Loucy (cell line): ENCODE data around the gene KDM7A.

Experiments used
- H2AFZ ChIP-seq: fragments of 200-600 bp; sonication (generic); 2 replicates; pipeline ENCODE4 v1.6.0; 2016; ENCODE audit warnings: antibody characterized with exemption, mild to moderate bottlenecking, low read length, moderate library complexity
- H3F3A ChIP-seq: fragments of 200-600 bp; 2 replicates; pipeline ENCODE4 v1.6.0; 2016; ENCODE audit warnings: antibody characterized with exemption, low read depth, mild to moderate bottlenecking
- H3K27me3 ChIP-seq: fragments of 200-600 bp; sonication (generic); 2 replicates; pipeline ENCODE4 v1.6.1; 2014; ENCODE audit warnings: low read length, mild to moderate bottlenecking; ENCODE audit not compliant: insufficient read depth, poor library complexity, severe bottlenecking
- H3K36me3 ChIP-seq: fragments of 200-600 bp; sonication (generic); 2 replicates; pipeline ENCODE4 v1.6.1; 2016; ENCODE audit warnings: low read length; ENCODE audit not compliant: insufficient read depth
- H3K4me1 ChIP-seq: fragments of 200-600 bp; sonication (generic); 2 replicates; pipeline ENCODE4 v1.5.1; 2014; ENCODE audit warnings: low read length, mild to moderate bottlenecking; ENCODE audit not compliant: insufficient read depth, poor library complexity, severe bottlenecking
- H3K4me2 ChIP-seq: fragments of 200-600 bp; sonication (generic); 2 replicates; pipeline ENCODE4 v1.6.0; 2014; ENCODE audit warnings: antibody characterized with exemption, low read length, low read depth, mild to moderate bottlenecking; ENCODE audit not compliant: poor library complexity, severe bottlenecking
- H3K4me3 ChIP-seq: fragments of 200-600 bp; sonication (generic); 2 replicates; pipeline ENCODE4 v1.5.1; 2014; ENCODE audit warnings: low read length, mild to moderate bottlenecking, mixed read lengths; ENCODE audit not compliant: poor library complexity, severe bottlenecking
- H3K79me2 ChIP-seq: fragments of 200-600 bp; sonication (generic); 2 replicates; pipeline ENCODE4 v1.6.1; 2014; ENCODE audit warnings: low read length; ENCODE audit not compliant: insufficient read depth
- H3K9ac ChIP-seq: fragments of 200-600 bp; sonication (generic); 2 replicates; pipeline ENCODE4 v1.6.0; 2014; ENCODE audit warnings: mild to moderate bottlenecking, low read depth, low read length, moderate library complexity; ENCODE audit not compliant: poor library complexity, severe bottlenecking
- H3K9me2 ChIP-seq: fragments of 200-600 bp; sonication (generic); replicated peaks from 2 replicates; pipeline ENCODE4 v1.6.1; 2016; ENCODE audit warnings: low read depth, low read length, mixed read lengths
- H3K9me3 ChIP-seq: fragments of 200-600 bp; sonication (generic); 2 replicates; pipeline ENCODE4 v1.6.1; 2014; ENCODE audit warnings: mild to moderate bottlenecking, antibody characterized with exemption, low read length, low read depth; ENCODE audit not compliant: insufficient read depth
- H4K20me1 ChIP-seq: fragments of 200-600 bp; sonication (generic); 2 replicates; pipeline ENCODE4 v1.6.0; 2014; ENCODE audit warnings: antibody characterized with exemption, low read length, mild to moderate bottlenecking; ENCODE audit not compliant: insufficient read depth, poor library complexity, severe bottlenecking
- CTCF ChIP-seq: fragments of 200-600 bp; sonication (generic); conservative IDR thresholded peaks from 2 replicates; pipeline ENCODE4 v1.5.1; 2014; ENCODE audit warnings: mild to moderate bottlenecking, antibody characterized with exemption, low read length
- EZH2phosphoT487 ChIP-seq: fragments of 200-600 bp; IDR thresholded peaks from 2 replicates; pipeline ENCODE4 v1.6.1; 2018; ENCODE audit warnings: antibody characterized with exemption, mild to moderate bottlenecking, moderate library complexity, borderline replicate concordance

Gene KDM7A

GRCh38 chr7:140175221-140176121 is 1.3 kb downstream of the KDM7A start:
- peak overlapping the region; percentile 77 for H3K4me3 ChIP-seq
- peaks cover 9% of the 10 kb centered on the region; the same call in 1 of the 2 replicates for H3K79me2 ChIP-seq
- H4K20me1 ChIP-seq, result no peaks in the 10 kb centered on the region
- no peaks in the 10 kb centered on the region for H3K9me3 ChIP-seq
- H3F3A ChIP-seq, result no peaks in the 10 kb centered on the region
- TF ChIP-seq CTCF, result peak; percentile 86
- TF ChIP-seq EZH2phosphoT487, result no peak
- no peaks in the 10 kb centered on the region for H3K9me2 ChIP-seq
- H3K4me1 ChIP-seq, result peaks cover 9% of the 10 kb centered on the region
- peak overlapping the region; percentile 73 for H3K4me2 ChIP-seq
- peak overlapping the region; percentile 64 for H3K9ac ChIP-seq
- H3K27me3 ChIP-seq, result no peaks in the 10 kb centered on the region
- H3K36me3 ChIP-seq, result no peaks in the 10 kb centered on the region
- peak overlapping the region; percentile 81 for H2AFZ ChIP-seq

- TF ChIP-seq CTCF (no peak), EZH2phosphoT487 (no peak)
- H2AFZ ChIP-seq, result no peak overlapping the region
- H3F3A ChIP-seq, result no peaks in the 10 kb centered on the region
- H4K20me1 ChIP-seq, result no peaks in the 10 kb centered on the region
- H3K4me1 ChIP-seq, result peaks cover 9% of the 10 kb centered on the region
- no peaks in the 10 kb centered on the region for H3K9me3 ChIP-seq
- H3K79me2 ChIP-seq, result peaks cover 15% of the 10 kb centered on the region
- peak overlapping the region; percentile 73 for H3K4me2 ChIP-seq
- H3K27me3 ChIP-seq, result no peaks in the 10 kb centered on the region
- no peaks in the 10 kb centered on the region for H3K36me3 ChIP-seq
- H3K9ac ChIP-seq, result no peak overlapping the region
- H3K4me3 ChIP-seq, result no peak overlapping the region
- no peaks in the 10 kb centered on the region for H3K9me2 ChIP-seq
These were observed 2.6 kb downstream of the KDM7A start for GRCh38 chr7:140174217-140174616.

GRCh38 chr7:140170375-140170774 is 6.4 kb downstream of the KDM7A start:
- Histone ChIP-seq H3K27me3 (no peaks in the 10 kb centered on the region), H3K4me2 (no peak overlapping the region), H3K4me3 (no peak overlapping the region), H3K36me3 (no peaks in the 10 kb centered on the region), H3K9me3 (no peaks in the 10 kb centered on the region), H2AFZ (no peak overlapping the region), H3K79me2 (peaks cover 26% of the 10 kb centered on the region), H3K9ac (no peak overlapping the region), H3K9me2 (no peaks in the 10 kb centered on the region), H4K20me1 (no peaks in the 10 kb centered on the region), H3F3A (no peaks in the 10 kb centered on the region), H3K4me1 (peaks cover 20% of the 10 kb centered on the region)
- TF ChIP-seq CTCF (no peak), EZH2phosphoT487 (no peak)
